Frontal cortex (tissue), 4 donors: ENCODE results near the gene COPS6. TPM values are rescaled to one million over a fixed set of nuclear protein-coding genes. Genes with fewer than 3 reads are reported as not detected.
A peak's percentile ranks its signal among the peaks of the same experiment; 100 is the strongest.

Source experiments
- DNase-seq, 2 donors: peaks; one replicate each; pipeline ENCODE4 v3.0.0; 2012; ENCODE audit warnings: low spot score in 2 of 2
- FAIRE-seq: peaks from 2 replicates; lab custom pipeline; 2012; peaks lifted over from hg19 to GRCh38; lab: Jason Lieb, UNC
- total RNA-seq: library from RNA; depleted of rRNA; stranded (reverse); fragments of >200 nt; gene quantifications from one replicate; pipeline ENCODE4 v1.2.3, GENCODE V29; 2014
- donor health status: control.
- donor health status: control.
- donor health status: control.

COPS6 gene
- total RNA-seq, result 40.4 TPM

DNA sequence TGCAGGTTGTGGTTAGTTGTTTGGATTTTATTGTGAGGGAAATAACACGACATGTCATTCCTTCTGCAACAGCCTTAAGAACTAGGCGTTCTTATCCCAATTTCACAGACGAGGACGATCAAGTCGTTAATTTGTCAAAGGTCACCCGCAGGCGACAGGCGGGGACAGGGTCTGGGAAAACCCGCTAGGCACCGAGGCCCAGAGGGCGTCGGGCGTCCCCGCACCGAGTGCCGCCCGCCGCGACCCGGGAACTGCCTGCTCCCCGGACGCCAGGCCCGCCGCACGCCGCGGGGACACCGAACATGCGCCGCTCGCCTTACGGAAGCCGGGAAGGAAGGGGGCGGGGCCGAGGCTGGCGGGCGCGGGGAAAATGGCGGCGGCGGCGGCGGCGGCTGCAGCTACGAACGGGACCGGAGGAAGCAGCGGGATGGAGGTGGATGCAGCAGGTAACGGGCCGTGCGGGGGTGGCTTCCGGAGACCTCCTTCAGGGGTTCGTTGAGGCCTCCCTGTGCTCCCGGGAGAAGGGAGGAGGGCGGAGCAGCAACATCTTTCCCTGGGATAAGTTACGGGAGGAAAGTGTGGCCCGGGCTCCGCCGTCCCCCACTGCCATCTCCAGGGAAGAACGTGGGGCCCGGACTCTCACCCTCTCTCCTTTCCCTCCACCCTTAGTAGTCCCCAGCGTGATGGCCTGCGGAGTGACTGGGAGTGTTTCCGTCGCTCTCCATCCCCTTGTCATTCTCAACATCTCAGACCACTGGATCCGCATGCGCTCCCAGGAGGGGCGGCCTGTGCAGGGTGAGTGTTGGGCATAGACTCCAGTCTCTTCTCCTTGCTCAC lies at the start of gene COPS6:
Gene COPS6, plus strand, starts transcription at position 349 of the 837 bp plus-strand sequence. Its CDS starts 22 bp downstream, at position 371.
- DNase-seq, result peak; percentile 90 to 92
- FAIRE-seq, result no peak

DNA sequence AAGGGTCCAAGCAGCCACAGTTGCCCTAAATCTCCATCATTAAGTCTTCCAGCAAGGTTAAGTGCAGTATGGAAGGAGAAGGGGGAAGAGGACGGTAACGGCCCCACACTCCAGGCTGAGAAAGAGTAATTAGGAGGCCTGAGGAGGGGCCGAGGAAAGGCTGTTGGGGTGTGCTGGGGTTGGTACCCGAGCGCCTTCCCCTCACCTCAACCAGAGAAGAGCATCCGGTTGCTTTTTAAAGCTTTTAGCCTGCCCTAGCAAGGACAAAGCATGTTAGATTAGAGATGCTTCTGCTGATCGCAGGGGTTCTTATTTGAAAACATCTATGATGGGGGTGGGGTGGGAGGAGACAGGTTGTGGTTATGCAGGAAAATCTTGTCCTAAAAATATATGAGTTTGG lies 48.2 kb upstream of the COPS6 start:
- DNase-seq (no peak), FAIRE-seq (no peak)

DNA sequence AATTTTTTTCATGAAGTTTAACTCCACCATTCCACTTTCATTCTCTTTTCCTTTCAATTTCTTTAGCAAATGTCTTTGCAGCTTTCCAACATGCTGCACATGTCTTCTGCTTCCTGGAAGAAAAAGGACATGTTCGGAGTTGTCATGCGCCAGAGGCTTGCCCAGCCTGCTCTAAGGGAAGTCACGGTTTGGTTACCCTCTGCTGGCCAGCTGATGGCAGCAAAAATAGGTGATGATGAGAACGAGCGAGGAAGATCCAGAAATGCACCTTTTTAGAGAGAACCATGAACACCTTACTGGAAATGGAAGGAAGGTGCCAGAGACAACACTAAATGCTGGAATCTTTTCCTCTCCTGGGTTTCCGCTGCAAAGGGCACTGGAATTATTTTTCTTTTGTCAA lies 44.1 kb upstream of the COPS6 start:
- FAIRE-seq (no peak), DNase-seq (no peak)

DNA sequence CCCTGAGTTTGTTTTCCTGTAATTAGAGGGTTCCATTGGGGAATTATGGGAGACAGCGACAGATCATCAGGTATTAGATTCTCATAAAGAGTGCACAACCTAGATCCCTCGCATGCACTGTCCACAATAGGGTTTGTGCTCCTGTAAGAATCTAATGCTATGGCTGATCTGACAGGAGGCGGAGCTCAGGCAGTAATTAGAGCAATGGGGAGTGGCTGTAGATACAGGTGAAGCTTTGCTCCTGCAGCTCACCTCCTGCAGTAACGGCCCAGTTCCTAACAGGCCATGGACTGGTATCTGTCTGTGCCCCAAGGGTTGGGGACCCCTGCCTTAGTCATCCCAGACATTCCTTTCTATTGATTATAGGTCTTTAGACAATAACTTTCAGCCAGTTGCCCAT lies 40.1 kb upstream of the COPS6 start:
- FAIRE-seq, result no peak

DNA sequence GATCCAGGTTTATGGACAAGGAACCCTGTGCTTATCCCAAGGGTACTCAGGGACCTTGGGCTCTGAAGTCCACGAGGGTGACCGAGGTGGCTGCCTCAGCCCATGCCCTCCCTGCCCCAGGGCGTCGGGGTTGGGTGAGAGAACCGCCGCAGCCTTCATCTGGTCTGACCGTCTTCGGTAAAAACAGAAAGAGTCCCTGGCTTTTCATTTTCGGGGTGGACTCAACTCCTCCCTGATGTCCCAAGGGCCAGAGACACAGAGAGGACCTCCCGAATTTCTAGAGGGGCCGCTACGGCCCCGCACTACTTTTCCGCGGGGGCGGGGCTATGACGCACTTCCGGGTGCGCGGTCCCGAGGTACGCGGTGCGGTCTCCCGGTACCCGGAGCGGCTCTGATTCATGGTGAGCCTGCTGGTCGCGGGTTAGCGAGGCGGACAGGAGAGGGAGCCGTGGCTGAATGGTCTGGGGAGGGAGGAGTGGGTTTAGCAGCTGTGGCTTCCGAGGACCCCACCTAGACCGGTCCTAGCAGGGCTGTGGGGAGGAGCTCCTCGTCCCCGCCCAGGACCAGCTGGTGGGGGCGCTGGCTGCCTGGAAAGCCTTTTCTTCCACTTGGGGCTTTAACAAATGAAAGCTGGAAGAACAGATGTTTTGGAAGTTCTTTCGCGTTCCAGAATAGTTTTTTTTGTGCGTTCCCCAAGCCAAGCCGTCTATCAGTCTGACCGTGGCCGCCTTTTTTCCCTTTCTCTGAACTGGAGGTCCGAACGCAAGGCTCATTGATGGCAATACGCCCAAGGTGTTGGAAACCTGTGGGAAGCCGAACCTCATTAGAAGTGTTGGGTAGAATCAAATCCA lies 39.1 kb upstream of the COPS6 start, which contains the start of gene ZSCAN21:
Gene ZSCAN21, plus strand, starts transcription at position 334 of the 851 bp plus-strand sequence. CDS start 7,233 bp downstream, outside the sequence.
- FAIRE-seq (no peak), DNase-seq (peak; percentile 68 to 90)

More for the DNA sequence above, 40.1 kb upstream of the COPS6 start:
- no peak for DNase-seq

DNA sequence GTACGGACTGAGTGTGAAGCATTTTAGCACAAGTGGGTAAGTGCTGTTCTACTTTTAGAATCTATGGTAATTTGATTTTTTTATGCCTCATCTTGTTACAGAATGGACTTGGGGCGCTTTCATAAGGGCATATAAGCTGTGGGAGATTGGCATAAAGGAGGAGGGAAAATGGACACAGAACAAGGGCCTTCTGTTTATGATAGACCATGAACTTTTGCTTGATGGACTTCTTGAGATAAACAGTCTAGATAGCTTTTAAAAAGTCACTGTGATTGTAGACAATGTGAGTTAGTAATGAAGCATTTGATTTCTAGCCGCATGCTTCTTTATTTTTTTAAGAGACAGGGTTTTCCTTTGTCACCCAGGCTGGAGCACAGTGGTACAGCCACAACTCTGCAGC lies 37.2 kb upstream of the COPS6 start:
- no peak for DNase-seq
- FAIRE-seq, result no peak

DNA sequence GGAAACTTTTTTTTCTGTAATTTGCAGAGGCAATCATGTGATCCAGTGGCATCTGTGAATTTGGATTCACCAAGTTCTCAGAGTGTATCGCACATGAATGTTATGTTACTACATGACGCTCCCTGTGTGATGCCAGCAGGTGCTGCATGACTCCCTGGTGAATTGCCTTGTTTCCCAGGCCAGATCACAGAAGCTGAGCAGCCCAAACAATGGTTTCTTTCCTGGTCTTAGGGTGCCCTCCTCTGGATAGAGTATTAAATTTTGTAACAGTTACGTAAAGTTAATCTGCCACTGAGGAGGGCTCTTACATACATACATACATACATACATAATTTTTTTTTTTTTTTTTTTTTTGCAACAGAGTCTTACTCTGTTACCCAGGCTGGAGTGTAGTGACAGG lies 35.6 kb upstream of the COPS6 start:
- peak; percentile 65 to 74 for DNase-seq
- peak; percentile 47 for FAIRE-seq

DNA sequence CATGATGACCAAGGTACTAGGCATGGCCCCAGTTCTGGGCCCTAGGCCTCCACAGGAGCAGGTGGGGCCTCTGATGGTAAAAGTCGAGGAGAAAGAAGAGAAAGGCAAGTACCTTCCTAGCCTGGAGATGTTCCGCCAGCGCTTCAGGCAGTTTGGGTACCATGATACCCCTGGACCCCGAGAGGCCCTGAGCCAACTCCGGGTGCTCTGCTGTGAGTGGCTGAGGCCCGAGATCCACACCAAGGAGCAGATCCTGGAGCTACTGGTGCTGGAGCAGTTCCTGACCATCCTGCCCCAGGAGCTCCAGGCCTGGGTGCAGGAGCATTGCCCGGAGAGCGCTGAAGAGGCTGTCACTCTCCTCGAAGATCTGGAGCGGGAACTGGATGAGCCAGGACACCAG lies 31.8 kb upstream of the COPS6 start:
- no peak for FAIRE-seq

DNA sequence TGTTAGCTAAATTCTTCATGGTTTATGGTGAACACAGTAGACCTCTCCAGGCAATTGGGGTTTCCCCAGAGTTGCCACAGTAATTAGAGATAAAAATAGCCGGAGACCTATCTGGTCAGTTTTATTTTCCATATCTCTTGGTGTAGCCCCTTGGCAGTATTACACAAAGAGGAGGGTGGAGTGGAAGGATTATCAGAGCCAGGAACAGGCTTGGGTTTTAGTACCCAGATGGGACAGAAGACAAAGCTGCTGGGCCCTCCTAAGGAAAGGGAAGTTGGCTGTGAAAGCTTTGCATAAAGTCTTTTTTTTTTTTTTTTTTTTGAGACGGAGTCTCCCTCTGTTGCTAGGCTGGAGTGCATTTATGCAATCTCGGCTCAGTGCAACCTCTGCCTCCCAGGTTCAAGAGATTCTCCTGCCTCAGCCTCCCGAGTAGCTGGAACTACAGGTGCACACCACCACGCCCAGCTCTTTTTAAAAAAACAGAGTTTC lies 29.5 kb upstream of the COPS6 start:
- FAIRE-seq (no peak), DNase-seq (no peak)

More for the DNA sequence above, 31.8 kb upstream of the COPS6 start:
- DNase-seq, result no peak

DNA sequence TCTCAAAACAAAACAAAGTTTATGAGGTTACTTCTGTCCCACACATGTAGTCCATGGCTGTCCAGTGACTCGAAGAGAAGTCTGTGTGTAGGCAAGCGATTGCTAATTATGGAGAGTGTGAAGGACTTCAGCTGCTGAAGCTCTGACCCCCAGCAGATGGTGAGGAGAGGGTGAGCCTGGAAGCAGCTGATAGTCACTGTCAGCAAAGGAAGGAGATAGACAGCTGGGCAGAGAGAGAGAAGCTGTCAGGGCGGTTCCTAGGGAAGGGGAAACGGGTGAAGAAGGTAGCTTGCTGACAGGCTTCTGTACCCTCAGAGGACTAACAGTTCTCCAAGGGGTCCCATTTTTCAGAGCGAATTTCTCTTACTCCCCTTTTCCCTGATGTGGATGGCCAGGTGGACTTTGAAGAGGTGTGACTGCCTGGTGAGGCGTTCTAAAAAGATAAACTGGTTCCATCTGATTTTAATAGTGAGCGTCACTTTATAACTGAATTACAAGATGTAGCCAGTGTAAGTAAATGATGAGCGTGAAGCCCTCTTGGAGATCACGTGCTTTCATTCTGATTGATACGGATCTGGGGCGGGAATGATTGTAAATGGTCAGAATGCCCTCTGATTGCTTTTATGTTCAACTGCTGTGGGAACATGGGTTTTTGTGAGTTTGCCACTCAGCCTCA lies 27.1 kb upstream of the COPS6 start:
- DNase-seq (no peak), FAIRE-seq (no peak)

DNA sequence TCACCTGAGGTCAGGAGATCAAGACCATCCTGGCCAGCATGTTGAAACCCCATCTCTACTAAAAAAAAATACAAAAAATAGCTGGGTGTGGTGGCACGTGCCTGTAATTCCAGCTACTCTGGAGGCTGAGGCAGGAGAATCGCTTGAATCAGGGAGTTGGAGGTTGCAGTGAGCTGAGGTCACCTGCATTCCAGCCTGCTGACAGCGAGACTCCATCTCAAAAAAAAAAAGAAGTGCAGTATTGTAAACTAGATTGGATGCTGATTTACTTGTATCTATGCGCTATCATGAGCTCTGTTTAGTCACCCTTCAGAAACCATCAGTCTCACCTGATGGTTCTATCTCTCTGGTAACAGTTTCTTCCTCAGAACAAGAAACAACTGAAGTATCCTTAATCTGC lies 25.4 kb upstream of the COPS6 start:
- FAIRE-seq (no peak), DNase-seq (no peak)

DNA sequence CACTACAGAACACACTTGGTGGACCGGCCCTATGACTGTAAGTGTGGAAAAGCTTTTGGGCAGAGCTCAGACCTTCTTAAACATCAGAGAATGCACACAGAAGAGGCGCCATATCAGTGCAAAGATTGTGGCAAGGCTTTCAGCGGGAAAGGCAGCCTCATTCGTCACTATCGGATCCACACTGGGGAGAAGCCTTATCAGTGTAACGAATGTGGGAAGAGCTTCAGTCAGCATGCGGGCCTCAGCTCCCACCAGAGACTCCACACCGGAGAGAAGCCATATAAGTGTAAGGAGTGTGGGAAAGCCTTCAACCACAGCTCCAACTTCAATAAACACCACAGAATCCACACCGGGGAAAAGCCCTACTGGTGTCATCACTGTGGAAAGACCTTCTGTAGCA lies 24.6 kb upstream of the COPS6 start:
- FAIRE-seq, result no peak
- DNase-seq, result no peak

DNA sequence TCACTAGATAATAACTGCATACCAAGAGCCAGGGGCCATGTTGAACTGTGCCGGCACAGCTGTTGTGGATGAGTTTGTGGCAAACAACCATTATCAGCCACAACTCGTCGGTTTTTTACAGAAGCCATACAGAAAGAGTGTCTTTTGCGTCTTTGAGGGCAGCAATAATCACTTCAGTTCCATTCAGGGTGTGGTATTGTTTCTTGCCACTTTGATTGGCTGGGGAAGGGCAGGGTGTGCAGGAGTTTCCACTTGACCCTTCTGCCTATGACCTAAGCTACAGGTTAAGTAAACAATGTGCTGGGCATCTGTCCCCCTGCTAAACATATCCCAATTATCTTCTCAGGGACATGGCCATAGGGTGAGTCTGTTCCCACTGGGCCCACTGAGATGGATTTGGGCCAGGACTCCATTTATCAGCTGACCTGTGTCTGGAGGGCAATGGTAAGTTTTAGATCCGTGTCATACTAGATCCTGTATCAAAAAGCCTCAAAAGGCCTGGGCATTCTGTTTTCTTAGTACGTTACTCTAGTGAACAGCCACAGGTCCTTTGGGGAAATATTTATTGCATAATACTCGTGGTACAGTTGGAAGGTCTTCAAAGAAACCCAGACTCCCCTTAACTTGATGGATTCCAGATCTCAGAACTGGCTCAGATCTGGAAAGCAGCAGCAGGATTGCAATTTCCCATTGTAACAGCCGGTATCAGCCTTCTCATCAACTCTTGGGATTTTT lies 23.1 kb upstream of the COPS6 start:
- FAIRE-seq, result no peak
- no peak for DNase-seq

DNA sequence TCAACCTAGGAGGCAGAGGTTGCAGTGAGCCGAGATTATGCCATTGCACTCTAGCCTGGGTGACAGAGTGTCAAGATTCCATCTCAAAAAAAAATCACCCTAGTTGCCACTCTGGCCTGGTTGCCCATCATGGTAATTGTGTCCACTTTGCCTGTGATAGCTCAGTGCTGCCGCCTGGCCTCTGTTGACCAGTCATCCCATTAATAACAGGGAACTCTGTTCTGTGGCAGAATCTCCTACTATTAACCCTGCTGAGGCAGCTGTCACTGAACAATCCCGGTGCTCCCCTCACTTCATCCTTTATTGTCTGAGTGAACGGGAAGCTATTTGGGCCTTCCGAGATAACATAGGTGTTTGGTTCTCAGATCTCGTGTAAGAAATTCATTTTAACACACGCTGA lies 21.8 kb upstream of the COPS6 start:
- FAIRE-seq (no peak), DNase-seq (peak in 1 of 2 donors; percentile 22)

DNA sequence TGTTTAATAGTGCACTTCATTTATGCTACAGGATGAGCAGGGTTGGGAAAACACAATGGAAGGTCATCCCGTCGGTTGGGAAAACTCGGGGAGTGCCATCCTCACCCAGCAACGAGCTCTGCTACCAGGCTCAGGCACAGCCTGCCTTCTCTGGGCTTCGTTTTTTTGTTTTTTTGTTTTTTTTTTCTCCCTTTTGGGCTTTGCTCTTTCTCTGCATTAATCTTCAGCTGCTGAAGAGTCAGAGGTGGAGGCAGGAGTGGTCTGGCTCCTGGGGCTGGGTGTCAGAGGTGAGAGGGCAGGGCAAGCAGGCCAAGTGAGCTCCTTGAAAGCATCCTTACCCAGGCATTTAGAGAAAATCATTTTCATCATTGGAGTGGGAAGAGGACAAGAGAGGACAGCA lies 18.8 kb upstream of the COPS6 start:
- no peak for FAIRE-seq
- DNase-seq, result no peak

DNA sequence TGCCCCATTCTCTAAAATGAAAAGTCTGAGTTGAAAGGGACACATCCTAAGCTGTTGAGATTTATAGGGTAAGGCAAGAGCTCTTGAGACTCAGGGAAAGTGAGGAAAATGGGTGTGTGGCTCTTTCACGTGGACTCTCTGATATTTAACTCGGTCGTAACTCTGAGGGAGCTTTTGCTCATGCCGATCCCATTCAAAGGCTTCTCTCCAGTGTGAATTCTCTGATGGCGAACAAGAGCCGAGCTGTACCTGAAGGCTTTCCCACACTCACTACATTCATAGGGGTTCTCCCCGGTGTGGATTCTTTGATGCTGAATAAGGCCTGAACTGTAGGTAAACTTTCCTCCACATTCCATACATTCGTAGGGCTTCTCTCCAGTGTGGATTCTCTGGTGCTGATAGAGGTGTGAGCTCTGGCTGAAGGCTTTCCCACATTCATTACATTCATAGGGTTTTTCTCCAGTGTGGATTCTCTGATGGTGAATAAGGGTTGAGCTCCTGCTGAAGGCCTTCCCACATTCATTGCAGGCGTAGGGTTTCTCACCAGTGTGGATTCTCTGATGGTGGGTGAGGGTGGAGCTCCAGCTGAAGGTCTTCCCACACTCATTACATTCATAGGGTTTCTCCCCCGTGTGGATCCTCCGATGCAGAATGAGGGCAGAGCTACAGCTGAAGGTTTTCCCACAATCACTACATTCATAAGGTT lies 17.6 kb upstream of the COPS6 start:
- no peak for DNase-seq
- FAIRE-seq, result no peak

DNA sequence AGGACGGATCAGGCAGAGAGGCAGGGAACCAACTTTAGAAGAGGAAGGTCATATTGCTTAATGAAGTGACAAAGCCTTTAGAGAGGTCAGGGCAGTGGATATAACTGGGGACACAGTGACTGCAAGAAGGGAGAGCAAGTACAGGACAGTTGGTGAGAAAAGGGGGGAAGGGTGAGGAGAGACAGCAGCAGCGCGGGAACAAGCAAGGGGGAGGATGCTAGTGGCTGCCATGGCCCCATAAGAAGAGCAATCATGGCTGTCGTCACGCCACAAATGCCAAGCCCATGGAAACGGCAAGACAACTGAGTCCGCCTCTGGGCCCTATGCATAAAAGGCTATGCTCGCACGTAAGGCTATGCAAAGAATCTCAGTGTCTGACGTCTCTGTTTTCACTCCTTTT lies 16.3 kb upstream of the COPS6 start:
- DNase-seq, result no peak
- FAIRE-seq, result no peak

DNA sequence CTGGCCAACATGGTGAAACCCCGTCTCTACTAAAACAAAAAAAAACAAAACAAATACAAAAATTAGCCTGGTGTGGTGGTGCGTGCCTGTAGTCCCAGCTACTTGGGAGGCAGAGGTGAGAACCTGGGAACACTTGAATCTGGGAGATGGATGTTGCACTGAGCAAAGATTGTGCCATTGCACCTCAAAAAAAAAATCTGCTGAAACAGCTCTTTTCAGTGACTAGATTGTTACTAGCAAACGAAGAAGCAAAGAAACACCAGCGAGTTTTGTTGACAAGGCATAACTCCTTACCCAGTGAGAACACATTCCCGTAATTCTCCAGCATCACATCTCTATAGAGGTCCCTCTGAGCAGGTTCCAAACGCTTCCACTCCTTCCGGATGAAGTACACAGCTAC lies 13.9 kb upstream of the COPS6 start:
- no peak for FAIRE-seq
- DNase-seq, result no peak

DNA sequence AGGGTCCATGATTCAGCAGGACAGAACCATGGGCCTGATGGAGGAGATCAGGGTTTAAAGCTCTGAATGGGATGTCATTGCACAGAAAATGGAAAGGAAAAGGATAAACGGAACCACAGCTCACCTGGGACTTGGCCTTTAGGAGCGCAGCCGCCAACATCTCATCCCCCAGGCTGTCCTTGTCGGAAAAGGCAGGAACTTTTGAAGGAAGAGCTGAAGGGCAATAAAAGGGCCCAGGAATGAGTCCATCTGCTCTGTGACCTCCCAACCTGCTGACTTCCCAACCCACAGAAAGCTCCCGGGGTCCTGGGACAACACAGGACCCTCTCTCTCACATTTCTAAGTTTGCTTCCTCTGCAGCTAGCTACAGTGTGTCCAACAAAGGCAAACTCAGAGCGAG lies 13.4 kb upstream of the COPS6 start:
- FAIRE-seq, result no peak
- no peak for DNase-seq
